ENCODE results near the gene PRPF6. TPM values are rescaled to one million over a fixed set of nuclear protein-coding genes. Genes with fewer than 3 reads are reported as not detected.
A peak's percentile ranks its signal among the peaks of the same experiment; 100 is the strongest.

Gene PRPF6
- total and polyA plus RNA-seq, 2 of the 13 experiments (the other 11 are each of a cell fraction or from before 2014, with no cell fraction given) = 63.7 to 101 TPM

- TF ChIP-seq FUBP1 (CRISPR knock-in tag; IDR thresholded peaks at IDR 0.05; ENCODE audit: borderline replicate concordance) (no peak), PAXIP1 (CRISPR knock-in tag; conservative IDR thresholded peaks at IDR 0.05) (peak; percentile 31), ZNF207 (IDR thresholded peaks at IDR 0.05; ENCODE audit: borderline replicate concordance) (no peak), ZNF616 (CRISPR knock-in tag; IDR thresholded peaks at IDR 0.05; ENCODE audit: low read depth) (no peak), POGZ (CRISPR knock-in tag; IDR thresholded peaks at IDR 0.05) (peak; percentile 63), FOXK2 (IDR thresholded peaks at IDR 0.05) (no peak), RBAK (CRISPR knock-in tag; IDR thresholded peaks at IDR 0.05) (peak; percentile 72; the same call in 1 of the 2 replicates), ZNF296 (CRISPR knock-in tag; conservative IDR thresholded peaks at IDR 0.05) (peak; percentile 43; the same call in 1 of the 2 replicates), SSRP1 (CRISPR knock-in tag; IDR thresholded peaks at IDR 0.05) (peak; percentile 89; the same call in 1 of the 2 replicates), PHF21A (CRISPR knock-in tag; IDR thresholded peaks at IDR 0.05) (peak; percentile 65; the same call in 1 of the 2 replicates), CSRNP2 (CRISPR knock-in tag; conservative IDR thresholded peaks at IDR 0.05; ENCODE audit: low read depth) (no peak), ZNF20 (CRISPR knock-in tag; IDR thresholded peaks at IDR 0.05) (no peak), KDM5A (IDR thresholded peaks at IDR 0.05; ENCODE audit: borderline replicate concordance, low read length) (no peak), ZNF660 (CRISPR knock-in tag; IDR thresholded peaks at IDR 0.05; ENCODE audit: borderline replicate concordance, low read depth) (no peak), ZNF547 (CRISPR knock-in tag; IDR thresholded peaks at IDR 0.05) (no peak), MBD4 (IDR thresholded peaks at IDR 0.05; ENCODE audit: borderline replicate concordance, low read length) (no peak), ZSCAN21 (CRISPR knock-in tag; IDR thresholded peaks at IDR 0.05; ENCODE audit: borderline replicate concordance) (no peak), ZNF484 (CRISPR knock-in tag; IDR thresholded peaks at IDR 0.05; ENCODE audit: borderline replicate concordance, low read depth) (no peak), NRL (CRISPR knock-in tag; IDR thresholded peaks at IDR 0.05; ENCODE audit: borderline replicate concordance) (no peak; the same call in 1 of the 2 replicates), ZNF772 (CRISPR knock-in tag; IDR thresholded peaks at IDR 0.05) (peak; percentile 75; the same call in 1 of the 2 replicates)
- TF ChIP-seq, protein P1, sequence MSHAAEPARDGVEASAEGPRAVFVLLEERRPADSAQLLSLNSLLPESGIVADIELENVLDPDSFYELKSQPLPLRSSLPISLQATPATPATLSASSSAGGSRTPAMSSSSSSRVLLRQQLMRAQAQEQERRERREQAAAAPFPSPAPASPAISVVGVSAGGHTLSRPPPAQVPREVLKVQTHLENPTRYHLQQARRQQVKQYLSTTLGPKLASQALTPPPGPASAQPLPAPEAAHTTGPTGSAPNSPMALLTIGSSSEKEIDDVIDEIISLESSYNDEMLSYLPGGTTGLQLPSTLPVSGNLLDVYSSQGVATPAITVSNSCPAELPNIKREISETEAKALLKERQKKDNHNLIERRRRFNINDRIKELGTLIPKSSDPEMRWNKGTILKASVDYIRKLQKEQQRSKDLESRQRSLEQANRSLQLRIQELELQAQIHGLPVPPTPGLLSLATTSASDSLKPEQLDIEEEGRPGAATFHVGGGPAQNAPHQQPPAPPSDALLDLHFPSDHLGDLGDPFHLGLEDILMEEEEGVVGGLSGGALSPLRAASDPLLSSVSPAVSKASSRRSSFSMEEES (CRISPR knock-in tag; IDR thresholded peaks at IDR 0.05) = peak; percentile 68
Measured at GRCh38 chr20:64057628-64058498, 76.9 kb downstream of the PRPF6 start (continued).

Measured in HepG2 (cell line).